Upper lobe of left lung (tissue), 4 donors: ENCODE measurements around the gene NAT9.

Experiments used
- POLR2A ChIP-seq, 4 donors: fragments of 450-650 bp; IDR thresholded peaks; one replicate each; pipeline ENCODE4 v1.5.1; 2016 to 2017; ENCODE audit warnings: antibody characterized with exemption in 4 of 4, mild to moderate bottlenecking in 2 of 4
- TF ChIP-seq, protein P1 (sequence below), 6 experiments: fragments of 450-650 bp in 4 of 6; fragments of 200-600 bp in 2 of 6; sonication (generic) in 2 of 6; IDR thresholded peaks; one replicate each; pipeline ENCODE4 v1.5.1; 2016 to 2019; ENCODE audit warnings: antibody characterized with exemption in 6 of 6

DNA sequence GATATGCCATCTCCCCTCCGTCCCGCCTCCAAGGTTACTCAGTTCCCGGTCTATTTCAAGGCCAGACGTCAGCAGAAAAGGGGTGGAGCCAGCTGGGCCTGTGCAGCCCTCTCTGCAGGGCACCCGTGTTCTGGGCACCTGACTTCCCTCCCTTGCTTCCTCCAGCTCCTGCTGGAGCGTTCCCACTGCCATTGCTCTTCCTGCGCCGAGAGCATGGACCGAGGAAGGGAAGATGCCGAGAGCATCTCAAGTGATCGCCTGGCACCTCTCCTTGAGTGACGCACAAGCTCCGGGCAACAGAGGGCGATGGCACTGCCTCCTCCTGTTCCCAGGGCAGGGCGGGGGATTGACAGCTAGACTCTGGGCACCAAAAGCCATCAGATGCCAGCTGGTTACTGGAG, 29.4 kb upstream of the NAT9 start:
- TF ChIP-seq, protein P1, sequence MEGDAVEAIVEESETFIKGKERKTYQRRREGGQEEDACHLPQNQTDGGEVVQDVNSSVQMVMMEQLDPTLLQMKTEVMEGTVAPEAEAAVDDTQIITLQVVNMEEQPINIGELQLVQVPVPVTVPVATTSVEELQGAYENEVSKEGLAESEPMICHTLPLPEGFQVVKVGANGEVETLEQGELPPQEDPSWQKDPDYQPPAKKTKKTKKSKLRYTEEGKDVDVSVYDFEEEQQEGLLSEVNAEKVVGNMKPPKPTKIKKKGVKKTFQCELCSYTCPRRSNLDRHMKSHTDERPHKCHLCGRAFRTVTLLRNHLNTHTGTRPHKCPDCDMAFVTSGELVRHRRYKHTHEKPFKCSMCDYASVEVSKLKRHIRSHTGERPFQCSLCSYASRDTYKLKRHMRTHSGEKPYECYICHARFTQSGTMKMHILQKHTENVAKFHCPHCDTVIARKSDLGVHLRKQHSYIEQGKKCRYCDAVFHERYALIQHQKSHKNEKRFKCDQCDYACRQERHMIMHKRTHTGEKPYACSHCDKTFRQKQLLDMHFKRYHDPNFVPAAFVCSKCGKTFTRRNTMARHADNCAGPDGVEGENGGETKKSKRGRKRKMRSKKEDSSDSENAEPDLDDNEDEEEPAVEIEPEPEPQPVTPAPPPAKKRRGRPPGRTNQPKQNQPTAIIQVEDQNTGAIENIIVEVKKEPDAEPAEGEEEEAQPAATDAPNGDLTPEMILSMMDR (IDR thresholded peaks at IDR 0.05): no peak
- TF ChIP-seq POLR2A (IDR thresholded peaks at IDR 0.05): no peak
